Lung (tissue), 12 donors: ENCODE measurements around the gene PHF13. TPM values are rescaled to one million over a fixed set of nuclear protein-coding genes. Genes with fewer than 3 reads are reported as not detected.

Experiments
- ATAC-seq: fragments of 200-7000 bp; cut with Tn5 transposase; one replicate; pipeline ENCODE4 v1.9.1; 2020; ENCODE audit warnings: moderate number of reproducible peaks; ENCODE audit not compliant: insufficient read depth, low FRiP score
- DNase-seq, 3 donors: peaks; one replicate each; pipeline ENCODE4 v3.0.0-alpha.2; 2013 to 2017
- H3K27ac ChIP-seq, 2 donors: one replicate each; pipeline ENCODE4 v1.5.1; 2013; ENCODE audit warnings: mild to moderate bottlenecking in 2 of 2, moderate library complexity in 2 of 2, control low read depth in 1 of 2, inconsistent platforms in 1 of 2, low read depth in 1 of 2, low read length in 1 of 2
- H3K27me3 ChIP-seq, 3 donors: one replicate each; pipeline ENCODE4 v1.5.1; 2013; ENCODE audit warnings: low read length in 2 of 3; ENCODE audit not compliant: control insufficient read depth in 3 of 3, insufficient read depth in 3 of 3
- H3K36me3 ChIP-seq, 4 donors: one replicate each; pipeline ENCODE4 v1.5.1; 2013; ENCODE audit warnings: low read length in 4 of 4, mild to moderate bottlenecking in 1 of 4, moderate library complexity in 1 of 4; ENCODE audit not compliant: control insufficient read depth in 4 of 4, insufficient read depth in 4 of 4
- H3K4me1 ChIP-seq, 5 donors: one replicate each; pipeline ENCODE4 v1.5.1; 2013; ENCODE audit warnings: low read length in 5 of 5, mild to moderate bottlenecking in 2 of 5, moderate library complexity in 1 of 5; ENCODE audit not compliant: control insufficient read depth in 5 of 5, insufficient read depth in 5 of 5
- H3K4me3 ChIP-seq: one replicate; pipeline ENCODE4 v1.5.1; 2013; ENCODE audit warnings: mild to moderate bottlenecking, control low read depth, moderate library complexity
- H3K9ac ChIP-seq, 2 donors: one replicate each; pipeline ENCODE4 v1.5.1; 2013; ENCODE audit warnings: low read length in 2 of 2, control low read depth in 1 of 2; ENCODE audit not compliant: insufficient read depth in 1 of 2
- H3K9me3 ChIP-seq, 4 donors: one replicate each; pipeline ENCODE4 v1.5.1; 2013; ENCODE audit warnings: low read length in 3 of 4, mild to moderate bottlenecking in 1 of 4, moderate library complexity in 1 of 4; ENCODE audit not compliant: control insufficient read depth in 4 of 4, insufficient read depth in 3 of 4
- CTCF ChIP-seq: IDR thresholded peaks from 2 replicates; pipeline ENCODE4 v1.5.1; 2012; ENCODE audit warnings: mild to moderate bottlenecking; ENCODE audit errors: control extremely low read depth, extremely low read depth
- WGBS, 2 donors: extraction: QIAGEN DNeasy Blood & Tissue Kit; methylation state at CpG; one replicate each; pipeline ENCODE4 v1.1.7; 2013; 5-methylcytosine and 5-hydroxymethylcytosine counted together
- polyA plus RNA-seq, 2 donors: library from polyadenylated mRNA; stranded (reverse); fragments of 200-250 nt; gene quantifications; one replicate each; pipeline ENCODE4 v1.2.1, GENCODE V29; 2013
- total RNA-seq, 2 donors: library from RNA; depleted of rRNA in 1 of 2; stranded (reverse); fragments of >200 nt in 1 of 2; gene quantifications; one replicate each; pipeline ENCODE4 v1.2.1, GENCODE V29; 2014 to 2021
- donor health status: control.
- donor health status: control.
- donor health status: Bipolar disorder and iron deficiency.
- donor health status: healthy.
- donor health status: DM: yes; HTN: yes; CAD: no.

Gene PHF13
- total and polyA plus RNA-seq, 4 donors, result 5.4 to 20.6 (median 7.2) TPM

DNA sequence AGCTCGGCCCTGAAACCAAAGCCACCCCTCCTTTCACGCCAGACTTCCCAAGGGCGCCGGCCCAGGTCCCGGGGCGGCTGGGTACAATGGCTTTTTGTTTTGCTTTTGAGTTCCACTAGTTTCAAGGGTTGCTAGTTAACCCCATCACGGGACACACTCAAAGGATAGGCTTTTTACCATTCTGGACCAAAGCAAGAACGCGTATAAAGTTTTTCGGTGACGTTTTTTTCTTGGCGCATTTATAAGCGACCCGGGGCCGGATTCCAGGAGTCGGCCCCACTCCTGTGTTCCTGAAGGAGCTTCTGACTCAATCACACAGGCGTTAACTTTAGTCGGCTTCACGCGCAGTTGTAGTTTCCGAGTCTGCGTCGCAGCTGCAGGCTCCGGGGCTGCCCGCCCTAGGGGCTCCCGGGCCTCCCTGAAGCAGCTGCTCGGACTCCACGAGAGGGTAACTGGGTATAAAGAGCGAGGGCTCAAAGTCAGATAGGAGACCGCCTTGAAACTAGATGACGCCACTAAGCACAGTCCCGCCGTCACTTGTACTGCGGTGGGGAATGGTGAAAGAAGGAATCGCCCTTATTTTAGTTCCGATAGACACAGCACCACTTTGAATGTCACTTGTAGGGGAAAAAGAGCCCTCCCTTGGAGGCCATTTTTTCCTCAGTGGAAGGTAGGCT lies 10.2 kb upstream of the PHF13 start:
- H3K9ac ChIP-seq, result peak overlapping the region; percentile 42 to 80
- no peaks in the 10 kb centered on the region for H3K9me3 ChIP-seq
- peaks cover 0 to 5% (median 2%) of the 10 kb centered on the region in 4 donors for H3K36me3 ChIP-seq
- peaks cover 3 to 30% (median 16%) of the 10 kb centered on the region in 5 donors for H3K4me1 ChIP-seq
- DNase-seq, result peak; percentile 79 to 90 (median 85)
- no peak for TF ChIP-seq CTCF
- H3K27me3 ChIP-seq, result no peaks in the 10 kb centered on the region
- peak overlapping the region; percentile 41 for H3K4me3 ChIP-seq
- WGBS, 2 donors, result 0 to 1% methylated on average over 36 of the region's 36 CpGs
- peak; percentile 4 for ATAC-seq
- H3K27ac ChIP-seq, result peak overlapping the region; percentile 96 to 100

DNA sequence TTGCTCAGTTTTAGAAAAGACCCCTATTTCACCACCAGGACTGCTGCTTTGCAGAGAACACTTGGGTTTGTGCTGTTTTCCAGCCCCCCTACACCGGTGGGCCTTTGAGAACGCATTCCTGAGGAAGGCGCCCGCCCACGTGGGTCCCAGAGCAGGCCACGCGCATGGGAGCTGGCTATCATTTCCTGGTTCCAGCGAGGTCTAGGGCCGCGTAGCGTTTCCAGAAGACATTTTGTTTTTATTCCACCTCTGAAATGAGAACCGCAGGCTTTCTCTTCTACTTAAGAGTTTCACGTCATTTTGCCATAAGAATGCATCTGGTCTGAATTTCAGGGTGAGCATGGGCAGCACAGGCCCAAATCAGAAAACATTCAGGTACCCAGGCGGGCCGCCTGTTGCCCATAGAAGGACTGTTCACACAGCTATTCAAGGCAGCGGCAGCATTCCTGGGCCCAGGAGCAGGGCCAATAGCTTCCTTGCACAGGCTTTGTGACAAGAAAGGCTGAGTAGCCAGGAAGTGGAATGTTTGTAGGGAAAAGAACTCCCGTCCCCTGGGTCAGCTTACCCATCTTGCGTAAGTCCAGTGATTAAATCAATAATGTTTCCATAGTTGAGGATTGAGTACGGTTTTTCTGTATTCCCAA lies 9.5 kb upstream of the PHF13 start:
- 24 to 40% methylated on average over 19 of the region's 19 CpGs for WGBS, 2 donors
- TF ChIP-seq CTCF, result no peak
- Histone ChIP-seq H3K9me3 (no peaks in the 10 kb centered on the region), H3K4me1 (peaks cover 3 to 30% (median 14%) of the 10 kb centered on the region in 5 donors), H3K27me3 (no peaks in the 10 kb centered on the region), H3K27ac (peak overlapping the region; percentile 96 to 100), H3K36me3 (peaks cover 0 to 2% (median under 1%) of the 10 kb centered on the region in 4 donors), H3K9ac (peak overlapping the region; percentile 42 to 80), H3K4me3 (no peak overlapping the region)
- ATAC-seq, result no peak
- peak; percentile 81 to 83 (median 83) for DNase-seq

GRCh38 chr1:6612641-6613360 lies 730 bp upstream of the PHF13 start:
- ATAC-seq (peak; percentile 62), DNase-seq (peak in 2 of 3 donors; percentile 52 to 68)
- H3K27me3 ChIP-seq, result no peaks in the 10 kb centered on the region
- H3K4me3 ChIP-seq, result peak overlapping the region; percentile 79
- H3K36me3 ChIP-seq, result peaks cover 0 to 7% (median 0%) of the 10 kb centered on the region in 4 donors
- H3K9ac ChIP-seq, result peak overlapping the region; percentile 58 to 92
- peak overlapping the region; percentile 89 to 98 for H3K27ac ChIP-seq
- peaks cover 0 to 15% (median 0%) of the 10 kb centered on the region in 5 donors for H3K4me1 ChIP-seq
- 0 to 1% methylated on average over 47 to 67 of the region's 67 CpGs for WGBS, 2 donors
- no peak for TF ChIP-seq CTCF
- no peaks in the 10 kb centered on the region for H3K9me3 ChIP-seq
